Epithelial cell of prostate (primary cell): ENCODE results near the gene SLC10A7.

Experiments
- DNase-seq: peaks from one replicate; pipeline ENCODE4 v3.0.0-alpha.2; 2011; ENCODE audit warnings: low read depth, low spot score
- H3K27ac ChIP-seq: fragments of 450-650 bp; 2 replicates; pipeline ENCODE4 v1.5.1; 2017; ENCODE audit warnings: mild to moderate bottlenecking

SLC10A7 gene

DNA sequence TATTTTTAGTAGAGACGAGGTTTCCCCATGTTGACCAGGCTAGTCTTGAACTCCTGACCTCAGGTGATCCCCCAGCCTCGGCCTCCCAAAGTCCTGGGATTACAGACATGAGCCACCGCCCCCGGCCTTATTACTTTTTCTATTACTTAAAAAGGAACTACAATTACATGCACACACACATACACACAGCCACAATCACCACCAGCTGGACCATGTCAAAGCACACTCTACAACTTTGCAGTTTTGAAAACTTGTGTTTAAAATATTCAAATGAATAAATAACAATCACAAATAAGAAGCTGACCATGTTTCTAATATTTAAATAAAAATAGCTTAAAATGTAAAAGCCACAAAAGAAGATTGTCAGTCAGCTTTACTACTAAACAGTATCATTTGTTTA is 23.4 kb downstream of the SLC10A7 start:
- H3K27ac ChIP-seq = no peak overlapping the region
- no peak for DNase-seq

DNA sequence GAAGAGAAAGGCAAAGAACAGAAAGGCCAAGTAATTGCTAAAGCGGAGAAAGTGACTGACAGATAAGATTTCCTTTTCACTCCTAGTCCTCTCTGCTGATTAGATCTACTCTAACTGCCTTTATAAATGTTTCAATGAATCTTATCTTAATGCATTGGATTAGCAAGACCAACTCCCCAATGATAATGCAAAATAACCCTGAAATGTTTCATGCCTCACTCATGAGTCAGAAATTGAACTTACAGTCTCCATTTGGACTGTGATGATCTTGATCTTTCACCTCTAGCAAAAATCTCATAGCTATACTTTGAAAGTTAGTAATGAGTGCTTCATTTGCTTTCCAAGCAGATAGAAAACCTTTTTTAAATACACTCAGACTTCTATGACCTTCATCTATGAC is 26.5 kb downstream of the SLC10A7 start:
- H3K27ac ChIP-seq = no peak overlapping the region
- DNase-seq = no peak

- DNase-seq = no peak
- H3K27ac ChIP-seq = no peak overlapping the region
Observed at GRCh38 chr4:146494143-146494542, 27.6 kb downstream of the SLC10A7 start.

DNA sequence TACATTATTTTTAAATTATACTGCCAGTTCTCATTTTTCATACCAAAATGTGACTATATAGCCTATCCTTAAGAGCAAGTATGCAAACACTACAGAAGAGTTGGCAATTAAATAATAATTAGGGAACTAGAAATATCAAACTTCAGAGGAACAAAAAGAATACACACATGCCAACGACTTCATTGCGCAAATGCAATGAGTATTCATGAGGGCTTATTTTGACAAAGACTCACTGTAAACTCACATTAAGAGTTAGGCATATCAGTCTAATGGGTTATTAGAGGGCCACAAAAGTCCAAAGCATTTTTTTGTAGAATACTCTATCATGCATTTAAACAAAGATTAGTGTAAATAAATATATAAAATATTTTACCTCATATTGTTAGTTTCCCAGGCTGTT is 31.6 kb downstream of the SLC10A7 start:
- DNase-seq = no peak
- no peak overlapping the region for H3K27ac ChIP-seq

- H3K27ac ChIP-seq = no peak overlapping the region
- DNase-seq = no peak
Observed at GRCh38 chr4:146488495-146489174, 33.1 kb downstream of the SLC10A7 start.

DNA sequence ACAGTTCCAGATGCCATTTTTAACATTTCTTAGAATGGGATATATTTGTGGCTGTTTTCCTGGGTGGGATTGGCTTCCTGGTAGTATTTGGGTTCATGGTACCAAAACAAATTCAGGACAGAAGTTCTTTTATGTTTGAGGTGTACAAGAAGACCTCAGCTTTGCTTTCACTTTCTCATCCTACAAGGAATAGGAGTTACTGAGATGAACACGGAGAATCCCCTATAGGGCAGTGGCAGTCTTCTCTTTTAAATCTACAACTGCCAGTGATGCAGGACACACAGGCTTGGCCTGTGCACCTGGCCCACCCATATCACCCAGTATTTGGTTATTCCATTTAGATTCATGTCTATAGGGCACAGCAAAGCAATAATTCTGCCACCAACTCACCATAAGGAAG is 35.2 kb downstream of the SLC10A7 start:
- H3K27ac ChIP-seq = no peak overlapping the region
- DNase-seq = no peak

- H3K27ac ChIP-seq = no peak overlapping the region
- DNase-seq = no peak
Observed at GRCh38 chr4:146485968-146486367, 35.8 kb downstream of the SLC10A7 start.

- DNase-seq = no peak
Observed at GRCh38 chr4:146482788-146483187, 39.0 kb downstream of the SLC10A7 start.

GRCh38 chr4:146481246-146481645 is 40.5 kb downstream of the SLC10A7 start:
- DNase-seq = no peak
- H3K27ac ChIP-seq = no peak overlapping the region

More at GRCh38 chr4:146482788-146483187, 39.0 kb downstream of the SLC10A7 start:
- no peak overlapping the region for H3K27ac ChIP-seq

DNA sequence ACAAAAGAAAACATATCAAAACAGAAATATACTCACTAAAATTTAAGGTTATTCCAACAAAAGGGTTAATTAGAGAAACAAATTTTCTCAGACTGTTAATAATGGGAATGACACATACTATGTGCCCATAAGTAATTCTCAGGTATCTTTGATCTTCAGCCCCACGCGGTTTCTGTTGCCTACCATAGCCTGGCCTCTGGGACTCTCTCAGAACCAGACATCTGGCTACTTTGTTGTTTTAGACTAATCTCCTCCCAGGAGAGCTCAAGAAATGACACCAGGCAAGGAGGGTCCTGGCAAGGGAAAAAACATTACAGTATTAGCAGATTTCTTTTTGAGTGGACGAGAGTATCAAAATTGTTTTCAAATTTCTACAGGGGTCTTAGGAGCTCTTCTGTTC is 43.7 kb downstream of the SLC10A7 start:
- H3K27ac ChIP-seq = no peak overlapping the region
- no peak for DNase-seq

DNA sequence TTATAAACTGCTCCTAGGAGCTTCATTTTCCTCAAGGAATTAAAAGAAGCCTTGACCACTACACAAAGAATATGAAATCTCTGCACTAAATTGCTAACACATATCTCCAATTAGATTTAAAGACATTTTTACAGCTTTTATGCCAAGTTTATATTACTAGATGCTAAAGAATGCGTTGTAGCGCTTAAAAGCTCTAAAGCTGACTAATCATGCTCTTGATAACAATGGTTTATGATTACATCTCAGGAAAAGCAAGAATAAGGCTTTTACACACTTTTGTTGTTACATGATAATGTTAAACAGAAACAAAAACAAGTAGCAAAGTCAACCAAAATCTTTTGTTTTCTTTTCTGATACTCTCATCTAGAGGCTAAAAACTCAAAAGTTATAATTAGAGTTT is 44.7 kb downstream of the SLC10A7 start:
- no peak for DNase-seq
- no peak overlapping the region for H3K27ac ChIP-seq

DNA sequence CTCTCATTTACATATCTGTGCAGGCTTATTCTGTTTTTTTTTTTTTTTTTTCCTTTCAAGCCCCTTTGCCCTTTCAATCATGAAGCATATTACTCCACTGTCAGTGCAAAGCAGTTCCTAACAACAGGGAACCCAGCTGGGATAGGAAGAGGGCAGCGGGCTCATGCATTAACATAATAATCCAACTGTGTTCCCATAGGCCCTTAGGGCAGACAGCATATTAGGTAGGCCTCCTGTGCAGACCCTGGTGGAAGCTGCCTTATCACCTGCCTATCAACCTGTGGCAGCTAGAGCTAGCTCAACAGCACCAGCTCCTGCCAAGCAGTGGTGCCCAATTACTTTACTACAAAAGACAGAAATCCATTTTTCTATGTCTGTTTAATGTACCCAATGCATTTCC is 49.3 kb downstream of the SLC10A7 start:
- no peak overlapping the region for H3K27ac ChIP-seq
- DNase-seq = no peak

DNA sequence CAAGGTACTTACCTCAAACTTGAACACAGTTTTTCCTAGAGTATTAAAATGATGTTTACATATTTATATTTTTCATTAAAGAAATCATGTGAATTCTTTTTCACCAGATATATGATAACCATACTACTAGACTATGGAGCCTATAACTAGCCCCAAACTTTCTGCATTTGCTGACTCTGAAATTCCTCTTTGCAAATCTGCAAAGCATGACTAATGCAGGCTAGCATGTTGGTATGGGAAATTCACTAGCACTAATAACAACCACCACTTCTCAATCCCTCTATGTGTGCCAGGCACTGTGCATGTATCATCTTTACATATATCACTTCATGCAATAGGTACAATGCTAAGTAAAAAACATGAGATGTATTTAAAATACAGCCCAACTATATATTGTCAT is 51.1 kb downstream of the SLC10A7 start:
- DNase-seq = no peak
- no peak overlapping the region for H3K27ac ChIP-seq

- H3K27ac ChIP-seq = no peak overlapping the region
- DNase-seq = no peak
Observed at GRCh38 chr4:146469022-146469421, 52.7 kb downstream of the SLC10A7 start.

- no peak overlapping the region for H3K27ac ChIP-seq
- DNase-seq = no peak
Observed at GRCh38 chr4:146465628-146466027, 56.1 kb downstream of the SLC10A7 start.

GRCh38 chr4:146462251-146462650 is 59.5 kb downstream of the SLC10A7 start:
- no peak for DNase-seq
- no peak overlapping the region for H3K27ac ChIP-seq

- no peak for DNase-seq
- H3K27ac ChIP-seq = no peak overlapping the region
Observed at GRCh38 chr4:146458594-146458993, 63.1 kb downstream of the SLC10A7 start.

DNA sequence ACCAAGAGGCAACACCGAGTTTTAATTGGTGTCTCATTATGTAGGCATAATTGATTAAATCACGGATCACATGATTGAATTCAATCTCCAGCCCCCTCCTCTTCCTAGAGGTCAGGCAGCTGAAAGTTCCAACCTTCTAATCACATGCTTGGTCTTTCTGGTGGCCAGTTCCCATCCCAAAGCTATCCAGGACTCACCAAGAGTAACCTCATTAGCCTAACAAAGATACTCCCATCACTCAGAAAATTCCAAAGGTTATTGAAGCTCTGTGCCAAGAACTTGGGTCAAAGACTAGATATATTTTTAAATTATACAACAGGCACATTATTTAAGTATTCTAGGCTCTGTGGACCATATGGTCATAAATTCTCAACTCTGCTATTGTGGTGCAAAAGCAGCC is 65.1 kb downstream of the SLC10A7 start:
- DNase-seq = no peak
- no peak overlapping the region for H3K27ac ChIP-seq

- no peak for DNase-seq
- H3K27ac ChIP-seq = no peak overlapping the region
Observed at GRCh38 chr4:146453181-146453807, 68.4 kb downstream of the SLC10A7 start.

DNA sequence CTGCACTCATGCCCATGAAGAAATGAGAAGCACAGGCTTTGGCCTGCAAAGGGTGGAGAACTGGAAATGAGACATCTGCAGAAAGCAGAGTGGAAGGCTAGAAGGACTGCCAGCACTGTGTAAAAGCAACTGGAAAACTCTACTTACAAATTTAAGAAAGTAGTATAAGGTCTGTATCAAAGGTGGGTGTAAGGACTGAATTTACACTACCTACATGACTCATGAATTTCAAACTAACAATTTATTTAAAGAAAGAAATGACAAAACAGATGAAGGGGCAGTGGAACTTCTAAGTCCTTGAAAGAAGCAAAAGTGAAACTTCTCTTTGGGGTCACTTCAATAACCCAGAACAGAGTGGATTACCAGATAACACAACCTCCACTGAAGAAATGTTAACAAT is 71.2 kb downstream of the SLC10A7 start:
- DNase-seq = no peak

GRCh38 chr4:146446555-146446954 is 75.2 kb downstream of the SLC10A7 start:
- no peak overlapping the region for H3K27ac ChIP-seq
- no peak for DNase-seq

More for the DNA sequence above, 71.2 kb downstream of the SLC10A7 start:
- no peak overlapping the region for H3K27ac ChIP-seq
